Activated naive CD4-positive, alpha-beta T cell treated with anti-CD3 and anti-CD28 coated beads for 36 hours (primary cell): ENCODE measurements around the gene COL25A1. TPM values are rescaled to one million over a fixed set of nuclear protein-coding genes. Genes with fewer than 3 reads are reported as not detected.

Experiments used
- CTCF ChIA-PET: fragments of 350-600 bp; sonication (Branson Sonifier 250); formaldehyde crosslinking; loops from one replicate; lab custom pipeline; 2021; ENCODE audit warnings: antibody characterized with exemption; lab: Charles Lee
- DNase-seq: peaks from one replicate; pipeline ENCODE4 v3.0.0-alpha.2; 2020
- H3K27ac Mint-ChIP-seq: one replicate; pipeline ENCODE4 v1.8.0; 2021; ENCODE audit warnings: mild to moderate bottlenecking, mixed read lengths
- H3K27me3 Mint-ChIP-seq: one replicate; pipeline ENCODE4 v1.8.0; 2021; ENCODE audit warnings: low read depth, mixed read lengths
- H3K36me3 Mint-ChIP-seq: one replicate; pipeline ENCODE4 v1.8.0; 2021; ENCODE audit warnings: low read depth, mixed read lengths
- H3K4me1 Mint-ChIP-seq: one replicate; pipeline ENCODE4 v1.8.0; 2021; ENCODE audit warnings: low read depth, mixed read lengths
- H3K4me3 Mint-ChIP-seq: one replicate; pipeline ENCODE4 v1.8.0; 2021; ENCODE audit warnings: mild to moderate bottlenecking, moderate library complexity, mixed read lengths
- H3K9me3 Mint-ChIP-seq: one replicate; pipeline ENCODE4 v1.8.0; 2021; ENCODE audit warnings: mixed read lengths
- intact Hi-C: fragments of 100-400 bp; cut with micrococcal nuclease; formaldehyde crosslinking; loops from one replicate; pipeline ENCODE4 v1.15.1; 2023
- total RNA-seq, 2 experiments: library from RNA; stranded (reverse); gene quantifications; one replicate each; pipeline ENCODE4 v1.2.3, GENCODE V29; 2021

Gene COL25A1
- total RNA-seq, 2 experiments from 2014 or later = not detected

- intact Hi-C loops = no loop called here
- H3K36me3 Mint-ChIP-seq = no peaks in the 10 kb centered on the region
- peaks cover 3% of the 10 kb centered on the region for H3K27me3 Mint-ChIP-seq
- no peak overlapping the region for H3K4me3 Mint-ChIP-seq
- DNase-seq = no peak
- no peak overlapping the region for H3K27ac Mint-ChIP-seq
- H3K4me1 Mint-ChIP-seq = no peaks in the 10 kb centered on the region
- no peaks in the 10 kb centered on the region for H3K9me3 Mint-ChIP-seq
- CTCF ChIA-PET = interaction anchor here (0.8 kb wide), 1 partner anchor 355 kb away, joined by 3 read pairs; no protein-coding TSS in a partner anchor
These were observed 489.2 kb downstream of the COL25A1 start for GRCh38 chr4:108813261-108813660.

- CTCF ChIA-PET = no interaction called here
- intact Hi-C loops = no loop called here
- Mint-ChIP-seq H3K4me3 (no peak overlapping the region), H3K4me1 (no peaks in the 10 kb centered on the region), H3K27me3 (peaks cover 8% of the 10 kb centered on the region), H3K27ac (no peak overlapping the region), H3K9me3 (no peaks in the 10 kb centered on the region), H3K36me3 (no peaks in the 10 kb centered on the region)
- DNase-seq = no peak
These were observed 491.0 kb downstream of the COL25A1 start for GRCh38 chr4:108811486-108811885.

DNA sequence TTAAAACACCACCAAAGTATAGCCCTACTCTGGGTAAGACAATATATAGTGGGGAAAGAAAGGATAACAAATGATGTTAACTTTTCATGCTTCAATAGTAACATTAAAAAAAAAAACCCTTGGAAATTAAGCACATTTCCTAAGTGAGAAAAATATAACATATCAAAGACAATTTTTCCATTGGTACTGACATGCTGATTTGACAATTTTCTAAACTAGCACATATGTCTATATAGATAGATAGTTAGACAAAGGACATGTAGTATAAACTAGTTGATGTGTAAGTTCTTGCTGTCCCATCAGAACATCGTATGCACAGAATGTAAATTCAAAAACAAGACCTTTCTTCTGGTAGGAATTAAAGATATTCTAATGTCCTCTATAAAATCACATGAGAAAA is 492.4 kb downstream of the COL25A1 start:
- no peak for DNase-seq
- intact Hi-C loops = no loop called here
- Mint-ChIP-seq H3K27me3 (peaks cover 8% of the 10 kb centered on the region), H3K4me3 (no peak overlapping the region), H3K36me3 (no peaks in the 10 kb centered on the region), H3K9me3 (no peaks in the 10 kb centered on the region), H3K4me1 (no peaks in the 10 kb centered on the region), H3K27ac (no peak overlapping the region)
- CTCF ChIA-PET = no interaction called here

- intact Hi-C loops = no loop called here
- Mint-ChIP-seq H3K9me3 (no peaks in the 10 kb centered on the region), H3K36me3 (no peaks in the 10 kb centered on the region), H3K4me3 (no peak overlapping the region), H3K27ac (no peak overlapping the region), H3K27me3 (peaks cover 6% of the 10 kb centered on the region), H3K4me1 (no peaks in the 10 kb centered on the region)
- CTCF ChIA-PET = no interaction called here
- no peak for DNase-seq
These were observed 497.7 kb downstream of the COL25A1 start for GRCh38 chr4:108804648-108805273.

DNA sequence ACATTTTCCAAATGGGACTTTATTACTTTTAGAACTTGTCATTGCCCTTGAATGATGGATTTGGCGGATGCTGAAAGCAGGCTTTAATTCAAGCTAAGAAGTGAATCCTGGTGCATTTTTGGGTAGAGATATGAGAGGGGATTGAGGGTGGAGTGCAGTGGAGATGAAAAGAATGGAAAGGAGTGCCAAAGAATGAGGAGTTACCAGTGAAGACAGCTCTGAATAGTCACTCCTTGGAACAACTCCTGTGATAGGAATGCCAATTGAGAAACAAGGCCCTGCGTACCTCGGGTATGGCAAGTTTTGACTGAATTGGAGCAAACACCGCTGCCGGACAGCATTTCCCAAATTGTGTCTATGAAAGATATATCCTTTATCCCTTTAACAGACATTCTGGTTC is 503.2 kb downstream of the COL25A1 start:
- CTCF ChIA-PET = no interaction called here
- H3K27ac Mint-ChIP-seq = no peak overlapping the region
- intact Hi-C loops = no loop called here
- no peaks in the 10 kb centered on the region for H3K9me3 Mint-ChIP-seq
- no peak overlapping the region for H3K4me3 Mint-ChIP-seq
- DNase-seq = no peak
- H3K27me3 Mint-ChIP-seq = no peaks in the 10 kb centered on the region
- H3K4me1 Mint-ChIP-seq = no peaks in the 10 kb centered on the region
- no peaks in the 10 kb centered on the region for H3K36me3 Mint-ChIP-seq

DNA sequence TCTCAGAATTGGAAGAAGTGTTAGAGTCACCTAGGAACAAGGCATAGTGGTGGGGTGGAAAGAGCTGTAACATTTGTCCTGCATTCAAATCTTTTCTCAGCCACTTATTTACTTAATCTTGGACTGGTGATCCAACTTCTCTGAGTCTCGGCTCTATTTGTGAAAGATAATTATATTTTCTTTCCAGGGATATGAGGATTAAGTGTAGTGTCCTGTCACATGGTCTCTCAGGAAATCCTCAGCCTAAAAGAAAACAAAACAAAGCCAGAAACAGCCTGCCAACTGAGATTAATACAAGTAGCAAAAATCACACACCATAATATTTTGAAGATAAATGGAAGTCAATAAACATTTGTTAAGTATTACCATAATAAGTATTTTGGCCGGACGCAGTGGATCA is 506.3 kb downstream of the COL25A1 start:
- Mint-ChIP-seq H3K36me3 (no peaks in the 10 kb centered on the region), H3K9me3 (no peaks in the 10 kb centered on the region), H3K4me3 (no peak overlapping the region), H3K27ac (no peak overlapping the region), H3K4me1 (no peaks in the 10 kb centered on the region), H3K27me3 (no peaks in the 10 kb centered on the region)
- no peak for DNase-seq
- intact Hi-C loops = no loop called here
- CTCF ChIA-PET = no interaction called here

- H3K27ac Mint-ChIP-seq = no peak overlapping the region
- CTCF ChIA-PET = no interaction called here
- H3K4me3 Mint-ChIP-seq = no peak overlapping the region
- no peaks in the 10 kb centered on the region for H3K27me3 Mint-ChIP-seq
- no peaks in the 10 kb centered on the region for H3K9me3 Mint-ChIP-seq
- intact Hi-C loops = no loop called here
- no peaks in the 10 kb centered on the region for H3K4me1 Mint-ChIP-seq
- DNase-seq = no peak
- no peaks in the 10 kb centered on the region for H3K36me3 Mint-ChIP-seq
These were observed 506.7 kb downstream of the COL25A1 start for GRCh38 chr4:108795733-108796132.

DNA sequence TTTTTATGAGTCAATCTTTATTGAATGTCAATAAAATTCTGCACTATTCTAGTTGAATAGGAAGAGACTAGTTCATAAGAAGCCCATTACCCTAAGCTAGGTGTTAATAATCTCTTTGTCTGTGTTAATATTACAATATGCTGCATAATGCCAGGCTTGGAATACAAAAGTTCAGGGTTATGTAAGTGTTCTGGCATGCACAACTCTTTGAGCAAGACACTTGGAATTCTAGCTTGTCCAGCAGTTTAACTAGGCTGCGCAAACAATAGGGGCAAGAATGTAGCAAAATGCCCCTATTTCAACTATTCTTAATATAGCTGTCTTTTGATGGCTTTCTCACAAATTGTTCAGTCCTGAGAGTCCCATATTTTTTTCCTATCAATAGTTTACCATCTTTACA is 508.3 kb downstream of the COL25A1 start:
- CTCF ChIA-PET = no interaction called here
- Mint-ChIP-seq H3K4me3 (no peak overlapping the region), H3K27me3 (no peaks in the 10 kb centered on the region), H3K9me3 (no peaks in the 10 kb centered on the region), H3K36me3 (no peaks in the 10 kb centered on the region), H3K27ac (no peak overlapping the region), H3K4me1 (no peaks in the 10 kb centered on the region)
- intact Hi-C loops = no loop called here
- DNase-seq = no peak

DNA sequence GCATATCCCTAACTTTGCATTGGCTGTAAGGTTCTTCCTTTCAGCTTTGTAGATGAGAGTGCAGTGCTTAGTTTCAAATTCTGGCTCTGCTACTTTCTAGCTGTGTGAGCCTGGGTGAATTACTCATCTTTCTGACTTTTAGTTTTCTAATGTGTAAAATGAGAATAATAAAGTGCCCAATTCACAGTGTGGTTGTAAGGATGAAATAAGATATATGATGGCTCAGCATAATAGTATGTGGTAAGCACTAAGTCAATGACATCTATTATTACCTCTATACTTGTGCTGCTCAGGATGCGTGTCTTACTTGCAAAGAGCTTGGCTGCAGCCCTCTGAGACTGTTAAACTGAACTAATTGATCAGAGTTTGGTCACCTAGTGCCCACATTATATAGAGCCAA is 509.0 kb downstream of the COL25A1 start:
- H3K4me1 Mint-ChIP-seq = no peaks in the 10 kb centered on the region
- H3K36me3 Mint-ChIP-seq = no peaks in the 10 kb centered on the region
- CTCF ChIA-PET = no interaction called here
- no peak overlapping the region for H3K27ac Mint-ChIP-seq
- H3K9me3 Mint-ChIP-seq = no peaks in the 10 kb centered on the region
- intact Hi-C loops = no loop called here
- H3K4me3 Mint-ChIP-seq = no peak overlapping the region
- DNase-seq = no peak
- H3K27me3 Mint-ChIP-seq = no peaks in the 10 kb centered on the region

GRCh38 chr4:108788731-108789130 is 513.7 kb downstream of the COL25A1 start:
- Mint-ChIP-seq H3K36me3 (no peaks in the 10 kb centered on the region), H3K4me3 (no peak overlapping the region), H3K27me3 (no peaks in the 10 kb centered on the region), H3K4me1 (no peaks in the 10 kb centered on the region), H3K27ac (no peak overlapping the region), H3K9me3 (no peaks in the 10 kb centered on the region)
- intact Hi-C loops = no loop called here
- DNase-seq = no peak
- CTCF ChIA-PET = no interaction called here

GRCh38 chr4:108787724-108788123 is 514.7 kb downstream of the COL25A1 start:
- no peaks in the 10 kb centered on the region for H3K9me3 Mint-ChIP-seq
- no peak for DNase-seq
- H3K4me3 Mint-ChIP-seq = no peak overlapping the region
- H3K4me1 Mint-ChIP-seq = no peaks in the 10 kb centered on the region
- CTCF ChIA-PET = no interaction called here
- no peaks in the 10 kb centered on the region for H3K27me3 Mint-ChIP-seq
- H3K27ac Mint-ChIP-seq = no peak overlapping the region
- intact Hi-C loops = no loop called here
- no peaks in the 10 kb centered on the region for H3K36me3 Mint-ChIP-seq

- intact Hi-C loops = no loop called here
- Mint-ChIP-seq H3K9me3 (no peaks in the 10 kb centered on the region), H3K27me3 (no peaks in the 10 kb centered on the region), H3K27ac (no peak overlapping the region), H3K4me3 (no peak overlapping the region), H3K36me3 (no peaks in the 10 kb centered on the region), H3K4me1 (no peaks in the 10 kb centered on the region)
- DNase-seq = no peak
- CTCF ChIA-PET = no interaction called here
These were observed 515.4 kb downstream of the COL25A1 start for GRCh38 chr4:108787106-108787505.

DNA sequence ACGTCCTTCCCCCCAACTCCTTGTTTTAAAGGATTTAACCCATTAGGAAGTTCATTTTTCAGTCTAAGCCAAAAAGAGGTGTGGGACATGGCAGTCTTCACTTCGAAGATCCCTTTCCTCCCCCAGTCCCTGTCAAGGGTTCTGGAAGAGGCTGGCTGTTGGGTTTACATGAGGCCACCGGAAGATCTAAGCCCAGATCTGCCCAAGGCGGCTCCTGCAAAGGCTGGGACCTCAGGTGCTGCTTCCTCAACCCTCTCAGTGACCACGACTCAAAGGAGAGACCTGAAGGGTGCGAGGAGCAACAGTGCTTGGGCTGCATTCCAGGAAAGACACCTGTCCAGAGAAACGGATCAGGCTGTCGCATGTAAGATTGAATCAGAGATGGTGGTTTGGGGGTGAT is 516.1 kb downstream of the COL25A1 start:
- H3K27ac Mint-ChIP-seq = no peak overlapping the region
- H3K36me3 Mint-ChIP-seq = no peaks in the 10 kb centered on the region
- H3K9me3 Mint-ChIP-seq = no peaks in the 10 kb centered on the region
- no peak for DNase-seq
- H3K4me1 Mint-ChIP-seq = no peaks in the 10 kb centered on the region
- no peak overlapping the region for H3K4me3 Mint-ChIP-seq
- no peaks in the 10 kb centered on the region for H3K27me3 Mint-ChIP-seq
- CTCF ChIA-PET = interaction anchor here (0.9 kb wide), 1 partner anchor 509 kb away, joined by 3 read pairs; no protein-coding TSS in a partner anchor
- intact Hi-C loops = no loop called here
